HepG2 (cell line): ENCODE measurements around the gene POU6F2. TPM values are rescaled to one million over a fixed set of nuclear protein-coding genes. Genes with fewer than 3 reads are reported as not detected.

Experiments
- ATAC-seq: fragments of 200-7000 bp; cut with Tn5 transposase; 3 replicates; pipeline ENCODE4 v1.9.1; 2020; ENCODE audit warnings: mild to moderate bottlenecking, moderate library complexity
- BruUV-seq: library from RNA; stranded (reverse); fragments of 400-500 nt; replicated peaks from 2 replicates; lab custom pipeline; 2021; lab: Mats Ljungman, UMichigan
- CTCF ChIA-PET: fragments of 300-600 bp; formaldehyde crosslinking; extraction: SDS; loops from one replicate; lab custom pipeline; 2021; ENCODE audit warnings: low total read pairs, inconsistent platforms, low intra/inter-chr PET ratio; lab: Yijun Ruan, JAX
- POLR2A ChIA-PET: fragments of 350-600 bp; sonication (Branson Sonifier 250); formaldehyde crosslinking; loops from one replicate; lab custom pipeline; 2020; ENCODE audit warnings: antibody characterized with exemption, inconsistent platforms; lab: Yijun Ruan, JAX
- DNase-seq: peaks from one replicate; pipeline ENCODE4 v3.0.0-alpha.2; 2015; ENCODE audit warnings: low spot score
- FAIRE-seq: peaks from 3 replicates; lab custom pipeline; 2011; peaks lifted over from hg19 to GRCh38; lab: Jason Lieb, UNC
- H2AFZ ChIP-seq: one replicate; pipeline ENCODE4 v1.6.1; 2011; ENCODE audit warnings: low read length, inconsistent platforms
- H3K27ac ChIP-seq: fragments of 300-600 bp; 3 replicates; pipeline ENCODE4 v1.8.0; 2011; ENCODE audit warnings: mixed run types, mild to moderate bottlenecking, mixed read lengths, low read length, inconsistent platforms; ENCODE audit not compliant: insufficient read depth; ENCODE audit errors: extremely low read length
- H3K27me3 ChIP-seq, 2 experiments: fragments of 200-600 bp in 1 of 2; 2 replicates in 1 of 2; 3 replicates in 1 of 2; pipeline versions ENCODE4 v1.6.0 to v1.8.0; 2011; ENCODE audit warnings: low read length in 2 of 2, mild to moderate bottlenecking in 2 of 2, moderate library complexity in 2 of 2, inconsistent platforms in 1 of 2; ENCODE audit not compliant: insufficient read depth in 2 of 2, control insufficient read depth in 1 of 2
- H3K36me3 ChIP-seq, 2 experiments: fragments of 200-600 bp in 1 of 2; replicated peaks in 1 of 2; 2 replicates in 1 of 2; 3 replicates in 1 of 2; pipeline versions ENCODE4 v1.5.1 to v1.8.0; 2011; ENCODE audit warnings: low read length in 2 of 2, inconsistent platforms in 1 of 2; ENCODE audit not compliant: insufficient read depth in 2 of 2, control insufficient read depth in 1 of 2
- H3K4me1 ChIP-seq: 2 replicates; pipeline ENCODE4 v1.5.1; 2012; ENCODE audit warnings: low read length, inconsistent platforms; ENCODE audit not compliant: insufficient read depth
- H3K4me2 ChIP-seq: 2 replicates; pipeline ENCODE4 v1.6.0; 2011; ENCODE audit warnings: low read depth, low read length, inconsistent platforms
- H3K4me3 ChIP-seq, 3 experiments: fragments of 200-600 bp in 1 of 3; sonication (generic), shearing (Covaris generic) in 1 of 3; replicated peaks in 1 of 3; 2 replicates each; pipeline ENCODE4 v1.5.1; 2011 to 2016; ENCODE audit warnings: low read length in 3 of 3, inconsistent platforms in 2 of 3, low read depth in 2 of 3, mild to moderate bottlenecking in 2 of 3, control low read depth in 1 of 3, mixed read lengths in 1 of 3; ENCODE audit not compliant: insufficient read depth in 1 of 3
- H3K79me2 ChIP-seq: one replicate; pipeline ENCODE4 v1.6.1; 2011; ENCODE audit warnings: low read length, inconsistent platforms; ENCODE audit not compliant: insufficient read depth
- H3K9ac ChIP-seq: 2 replicates; pipeline ENCODE4 v1.6.0; 2011; ENCODE audit warnings: mild to moderate bottlenecking, low read depth, low read length, inconsistent platforms; ENCODE audit not compliant: insufficient read depth
- H3K9me3 ChIP-seq: 2 replicates; pipeline ENCODE4 v1.5.1; 2012; ENCODE audit warnings: mild to moderate bottlenecking, low read length
- H4K20me1 ChIP-seq: 2 replicates; pipeline ENCODE4 v1.6.0; 2011; ENCODE audit warnings: inconsistent platforms, mild to moderate bottlenecking, low read length, moderate library complexity; ENCODE audit not compliant: insufficient read depth
- ELF4 ChIP-seq: sonication (generic); formaldehyde crosslinking; IDR thresholded peaks from 2 replicates; pipeline ENCODE4 v1.5.0; 2020; ENCODE audit warnings: missing genetic modification reagents, mild to moderate bottlenecking, moderate library complexity, borderline replicate concordance
- WGBS: methylation state at CpG from one replicate; pipeline ENCODE4 v1.1.6; 2017; ENCODE audit warnings: low lambda C conversion rate; 5-methylcytosine and 5-hydroxymethylcytosine counted together
- in situ Hi-C: cut with HindIII; loops from 2 replicates; pipeline ENCODE4 v1.10.0; 2017; ENCODE audit warnings: low pct_unique_long_range_greater_than_20kb; ENCODE audit not compliant: extremely low pct_ligation_motif_present
- intact Hi-C: fragments of 100-400 bp; cut with micrococcal nuclease; formaldehyde crosslinking; loops from one replicate; pipeline ENCODE4 v1.10.0; 2022; ENCODE audit not compliant: unreplicated experiment
- polyA plus RNA-seq, 8 experiments: library from polyadenylated mRNA; depleted of rRNA in 3 of 8; stranded (reverse) in 7 of 8; unstranded in 1 of 8; fragments of >200 nt; fragmentation: Illumina TruSeq in 4 of 8; extraction: Trizol in 4 of 8; gene quantifications; 2 replicates each; pipeline versions ENCODE4 v1.2.1 to v1.2.3, GENCODE V29; 2011 to 2016; ENCODE audit warnings: low read depth in 4 of 8, missing spikeins in 1 of 8, mixed read lengths in 1 of 8; ENCODE audit not compliant: insufficient read depth in 1 of 8
- total RNA-seq, 5 experiments: library from RNA; depleted of rRNA; stranded (reverse); fragments of >200 nt; fragmentation: Illumina TruSeq; extraction: Trizol; gene quantifications; 2 replicates each; pipeline ENCODE4 v1.2.3, GENCODE V29; 2016; ENCODE audit warnings: low read depth in 1 of 5
- TF ChIP-seq, protein P1 (sequence below): sonication (generic); formaldehyde crosslinking; IDR thresholded peaks from 2 replicates; pipeline ENCODE4 v1.4.0; 2020; ENCODE audit warnings: missing genetic modification reagents
- TF ChIP-seq, protein P2 (sequence below): sonication (generic); formaldehyde crosslinking; conservative IDR thresholded peaks from 2 replicates; pipeline ENCODE4 v1.4.0; 2020; ENCODE audit warnings: mild to moderate bottlenecking, missing genetic modification reagents, moderate library complexity

POU6F2 gene
- total and polyA plus RNA-seq, 2 of the 13 experiments (the other 11 are each of a cell fraction or from before 2014, with no cell fraction given), result not detected

DNA sequence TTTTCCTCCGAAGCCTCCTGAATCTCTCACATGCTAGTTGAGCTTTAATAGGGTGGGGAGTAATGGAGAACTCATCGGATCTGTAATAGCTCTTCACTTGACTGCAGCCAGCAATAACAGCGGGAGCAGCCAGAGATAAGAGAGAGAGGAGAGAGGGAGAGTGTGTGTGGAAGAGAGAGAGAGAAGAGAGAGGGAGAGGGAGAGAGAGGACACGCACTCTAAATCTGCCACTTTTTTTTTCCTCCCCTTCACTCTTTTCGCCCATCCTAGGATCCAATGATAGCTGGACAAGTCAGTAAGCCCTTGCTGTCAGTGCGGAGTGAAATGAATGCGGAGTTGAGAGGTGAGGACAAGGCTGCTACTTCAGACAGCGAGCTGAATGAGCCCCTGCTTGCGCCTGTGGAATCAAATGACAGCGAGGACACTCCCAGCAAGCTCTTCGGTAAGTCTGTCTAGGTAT is 107.9 kb downstream of the POU6F2 start:
- H3K9ac ChIP-seq, result no peak overlapping the region
- no peak overlapping the region for H3K4me3 ChIP-seq
- FAIRE-seq (no peak), ATAC-seq (no peak), DNase-seq (no peak)
- no peaks in the 10 kb centered on the region for H4K20me1 ChIP-seq
- no peak overlapping the region for H3K27ac ChIP-seq
- H3K36me3 ChIP-seq, result no peaks in the 10 kb centered on the region
- ChIA-PET CTCF (no interaction called here), POLR2A (no interaction called here)
- no TSS peak for BruUV-seq
- WGBS, result 23% methylated on average over 11 of the region's 11 CpGs
- no peaks in the 10 kb centered on the region for H3K4me1 ChIP-seq
- no peak overlapping the region for H3K4me2 ChIP-seq
- peaks cover 0 to 12% of the 10 kb centered on the region in 2 experiments; a peak in 2 of 5 replicates for H3K27me3 ChIP-seq
- no peak overlapping the region for H2AFZ ChIP-seq
- in situ Hi-C loops, result no loop called here
- TF ChIP-seq ELF4 (CRISPR knock-in tag), result no peak
- TF ChIP-seq, protein P1, sequence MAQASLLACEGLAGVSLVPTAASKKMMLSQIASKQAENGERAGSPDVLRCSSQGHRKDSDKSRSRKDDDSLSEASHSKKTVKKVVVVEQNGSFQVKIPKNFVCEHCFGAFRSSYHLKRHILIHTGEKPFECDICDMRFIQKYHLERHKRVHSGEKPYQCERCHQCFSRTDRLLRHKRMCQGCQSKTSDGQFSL (CRISPR knock-in tag), result no peak
- TF ChIP-seq, protein P2, sequence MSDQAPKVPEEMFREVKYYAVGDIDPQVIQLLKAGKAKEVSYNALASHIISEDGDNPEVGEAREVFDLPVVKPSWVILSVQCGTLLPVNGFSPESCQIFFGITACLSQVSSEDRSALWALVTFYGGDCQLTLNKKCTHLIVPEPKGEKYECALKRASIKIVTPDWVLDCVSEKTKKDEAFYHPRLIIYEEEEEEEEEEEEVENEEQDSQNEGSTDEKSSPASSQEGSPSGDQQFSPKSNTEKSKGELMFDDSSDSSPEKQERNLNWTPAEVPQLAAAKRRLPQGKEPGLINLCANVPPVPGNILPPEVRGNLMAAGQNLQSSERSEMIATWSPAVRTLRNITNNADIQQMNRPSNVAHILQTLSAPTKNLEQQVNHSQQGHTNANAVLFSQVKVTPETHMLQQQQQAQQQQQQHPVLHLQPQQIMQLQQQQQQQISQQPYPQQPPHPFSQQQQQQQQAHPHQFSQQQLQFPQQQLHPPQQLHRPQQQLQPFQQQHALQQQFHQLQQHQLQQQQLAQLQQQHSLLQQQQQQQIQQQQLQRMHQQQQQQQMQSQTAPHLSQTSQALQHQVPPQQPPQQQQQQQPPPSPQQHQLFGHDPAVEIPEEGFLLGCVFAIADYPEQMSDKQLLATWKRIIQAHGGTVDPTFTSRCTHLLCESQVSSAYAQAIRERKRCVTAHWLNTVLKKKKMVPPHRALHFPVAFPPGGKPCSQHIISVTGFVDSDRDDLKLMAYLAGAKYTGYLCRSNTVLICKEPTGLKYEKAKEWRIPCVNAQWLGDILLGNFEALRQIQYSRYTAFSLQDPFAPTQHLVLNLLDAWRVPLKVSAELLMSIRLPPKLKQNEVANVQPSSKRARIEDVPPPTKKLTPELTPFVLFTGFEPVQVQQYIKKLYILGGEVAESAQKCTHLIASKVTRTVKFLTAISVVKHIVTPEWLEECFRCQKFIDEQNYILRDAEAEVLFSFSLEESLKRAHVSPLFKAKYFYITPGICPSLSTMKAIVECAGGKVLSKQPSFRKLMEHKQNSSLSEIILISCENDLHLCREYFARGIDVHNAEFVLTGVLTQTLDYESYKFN (CRISPR knock-in tag), result no peak
- intact Hi-C loops, result no loop called here
- H3K79me2 ChIP-seq, result no peaks in the 10 kb centered on the region
- H3K9me3 ChIP-seq, result no peaks in the 10 kb centered on the region
